GM08714 (cell line): ENCODE results near the gene DHRS4L2.
A peak's percentile ranks its signal among the peaks of the same experiment; 100 is the strongest.
"Not testable (repeated sequence)": the region's sequence is repeated elsewhere in the genome, so short reads cannot be mapped to it uniquely, and the experiment has no call there.

Source experiments
- H3K4me3 ChIP-seq: fragments of 200-500 bp; sonication (Bioruptor generic); 2 replicates; pipeline ENCODE4 v1.5.1; 2014; ENCODE audit warnings: mild to moderate bottlenecking, low read length, inconsistent platforms
- ZNF274 ChIP-seq: IDR thresholded peaks from 2 replicates; pipeline ENCODE4 v1.6.1; 2012; ENCODE audit warnings: mild to moderate bottlenecking, low read depth, low read length

The DHRS4L2 gene

GRCh38 chr14:23988607-23989363 is at the start of gene DHRS4L2:
Gene DHRS4L2 (plus strand): TSS chr14:23988929. CDS start chr14:23988948, 19 bp downstream.
- H3K4me3 ChIP-seq: peak within 1 kb of the TSS; percentile 65; the same call in 1 of the 2 replicates

- H3K4me3 ChIP-seq: no peak overlapping the region
- no peak for TF ChIP-seq ZNF274
These were observed 49.0 kb upstream of the DHRS4L2 start for GRCh38 chr14:23939607-23940326.

- TF ChIP-seq ZNF274: no peak
- no peak overlapping the region for H3K4me3 ChIP-seq
These were observed 47.5 kb upstream of the DHRS4L2 start for GRCh38 chr14:23941230-23941629.

GRCh38 chr14:23941669-23942068 is 47.1 kb upstream of the DHRS4L2 start:
- no peak overlapping the region for H3K4me3 ChIP-seq
- TF ChIP-seq ZNF274: no peak

- no peak for TF ChIP-seq ZNF274
These were observed 46.1 kb upstream of the DHRS4L2 start for GRCh38 chr14:23942587-23942986.

GRCh38 chr14:23949069-23949468 is 39.7 kb upstream of the DHRS4L2 start:
- H3K4me3 ChIP-seq: not testable (repeated sequence)

More at GRCh38 chr14:23942587-23942986, 46.1 kb upstream of the DHRS4L2 start:
- H3K4me3 ChIP-seq: no peak overlapping the region

- TF ChIP-seq ZNF274: no peak
- no peak overlapping the region for H3K4me3 ChIP-seq
These were observed 38.2 kb upstream of the DHRS4L2 start for GRCh38 chr14:23950411-23951135.

GRCh38 chr14:23951136-23951466 is 37.6 kb upstream of the DHRS4L2 start:
- not testable (repeated sequence) for H3K4me3 ChIP-seq

GRCh38 chr14:23951590-23952201 is 37.0 kb upstream of the DHRS4L2 start:
- H3K4me3 ChIP-seq: no peak overlapping the region
- TF ChIP-seq ZNF274: no peak

GRCh38 chr14:23953116-23953463 is 35.6 kb upstream of the DHRS4L2 start:
- H3K4me3 ChIP-seq: peak overlapping the region; percentile 70; the same call in 1 of the 2 replicates

- TF ChIP-seq ZNF274: no peak
- peak within 1 kb of the TSS; percentile 70 for H3K4me3 ChIP-seq
These were observed 35.1 kb upstream of the DHRS4L2 start, which contains the start of gene DHRS4 for GRCh38 chr14:23953464-23954278. Gene DHRS4 (plus strand): TSS chr14:23953770. CDS start chr14:23953789, 19 bp downstream.

- peak overlapping the region; percentile 70; the same call in 1 of the 2 replicates for H3K4me3 ChIP-seq
These were observed 34.5 kb upstream of the DHRS4L2 start for GRCh38 chr14:23954279-23954614.

- not testable (repeated sequence) for H3K4me3 ChIP-seq
These were observed 33.8 kb upstream of the DHRS4L2 start for GRCh38 chr14:23954965-23955364.

- H3K4me3 ChIP-seq: not testable (repeated sequence)
These were observed 32.9 kb upstream of the DHRS4L2 start for GRCh38 chr14:23955811-23956210.

GRCh38 chr14:23957913-23958569 is 30.7 kb upstream of the DHRS4L2 start:
- not testable (repeated sequence) for H3K4me3 ChIP-seq

- not testable (repeated sequence) for H3K4me3 ChIP-seq
These were observed 27.8 kb upstream of the DHRS4L2 start for GRCh38 chr14:23960899-23961298.

- not testable (repeated sequence) for H3K4me3 ChIP-seq
These were observed 27.0 kb upstream of the DHRS4L2 start for GRCh38 chr14:23961704-23962103.

- H3K4me3 ChIP-seq: not testable (repeated sequence)
These were observed 19.6 kb upstream of the DHRS4L2 start for GRCh38 chr14:23969130-23969480.
